ENCODE data around the gene ZNF574. TPM values are rescaled to one million over a fixed set of nuclear protein-coding genes. Genes with fewer than 3 reads are reported as not detected.

ZNF574 gene
- total RNA-seq, 3 donors from 2014 or later: 11.2 to 17.5 (median 17.0) TPM

- Histone ChIP-seq H3K4me1 (ENCODE audit: low read depth) (peaks cover 13% of the 10 kb centered on the region), H3K4me3 (no peak overlapping the region), H3K9me3 (no peaks in the 10 kb centered on the region), H3K36me3 (ENCODE audit: low read depth) (no peaks in the 10 kb centered on the region)
- no peak for DNase-seq
- TF ChIP-seq CTCF (IDR thresholded peaks at IDR 0.05): no peak
- ATAC-seq: no peak
- intact Hi-C loops (cut with DNase I, micrococcal nuclease): no loop called here
Observed at GRCh38 chr19:42095142-42095813, 19.3 kb downstream of the ZNF574 start.

GRCh38 chr19:42095814-42096230, 19.9 kb downstream of the ZNF574 start:
- Histone ChIP-seq H3K9me3 (no peaks in the 10 kb centered on the region), H3K4me1 (ENCODE audit: low read depth) (peaks cover 13% of the 10 kb centered on the region), H3K4me3 (no peak overlapping the region), H3K36me3 (ENCODE audit: low read depth) (no peaks in the 10 kb centered on the region)
- DNase-seq (no peak), ATAC-seq (no peak)
- intact Hi-C loops (cut with DNase I, micrococcal nuclease): no loop called here
- no peak for TF ChIP-seq CTCF (IDR thresholded peaks at IDR 0.05)

GRCh38 chr19:42096255-42096837, 20.4 kb downstream of the ZNF574 start:
- no peaks in the 10 kb centered on the region for H3K9me3 ChIP-seq
- no peak for TF ChIP-seq CTCF (IDR thresholded peaks at IDR 0.05)
- ATAC-seq (no peak), DNase-seq (no peak)
- no peak overlapping the region for H3K4me3 ChIP-seq
- intact Hi-C loops (cut with DNase I, micrococcal nuclease): no loop called here
- H3K4me1 ChIP-seq (ENCODE audit: low read depth): peaks cover 10% of the 10 kb centered on the region
- no peaks in the 10 kb centered on the region for H3K36me3 ChIP-seq (ENCODE audit: low read depth)

- Histone ChIP-seq H3K4me3 (no peak overlapping the region), H3K9me3 (no peaks in the 10 kb centered on the region), H3K36me3 (ENCODE audit: low read depth) (no peaks in the 10 kb centered on the region), H3K4me1 (ENCODE audit: low read depth) (no peaks in the 10 kb centered on the region)
- no peak for DNase-seq
- ATAC-seq: no peak
- TF ChIP-seq CTCF (IDR thresholded peaks at IDR 0.05): no peak
- intact Hi-C loops (cut with DNase I, micrococcal nuclease): no loop called here
Observed at GRCh38 chr19:42097461-42097860, 21.5 kb downstream of the ZNF574 start.

GRCh38 chr19:42098781-42099180, 22.8 kb downstream of the ZNF574 start:
- no peak for ATAC-seq
- DNase-seq: no peak
- TF ChIP-seq CTCF (IDR thresholded peaks at IDR 0.05): no peak
- Histone ChIP-seq H3K9me3 (no peaks in the 10 kb centered on the region), H3K4me1 (ENCODE audit: low read depth) (no peaks in the 10 kb centered on the region), H3K4me3 (no peak overlapping the region), H3K36me3 (ENCODE audit: low read depth) (no peaks in the 10 kb centered on the region)
- intact Hi-C loops (cut with DNase I, micrococcal nuclease): no loop called here
